Fibroblast of pulmonary artery (primary cell): ENCODE results near the gene RDX.
A peak's percentile ranks its signal among the peaks of the same experiment; 100 is the strongest.

ENCODE experiments used
- DNase-seq: peaks from one replicate; pipeline ENCODE4 v3.0.0-alpha.2; 2010; ENCODE audit warnings: low read depth
- H3K4me3 ChIP-seq: replicated peaks from 2 replicates; pipeline ENCODE4 v1.5.1; 2011; ENCODE audit warnings: low read depth, mild to moderate bottlenecking, control low read depth, low read length, moderate library complexity
- CTCF ChIP-seq: IDR thresholded peaks from 2 replicates; pipeline ENCODE4 v1.5.1; 2011; ENCODE audit warnings: mild to moderate bottlenecking, control low read depth, low read length, inconsistent platforms; ENCODE audit errors: missing control alignments

RDX gene

GRCh38 chr11:110148775-110149744 lies 147.4 kb downstream of the RDX start:
- H3K4me3 ChIP-seq, result no peak overlapping the region
- TF ChIP-seq CTCF, result no peak
- DNase-seq, result peak; percentile 91

- no peak overlapping the region for H3K4me3 ChIP-seq
- DNase-seq, result peak; percentile 95
- TF ChIP-seq CTCF, result no peak
These were observed 148.3 kb downstream of the RDX start for GRCh38 chr11:110147962-110148709.

- TF ChIP-seq CTCF, result no peak
- no peak for DNase-seq
- no peak overlapping the region for H3K4me3 ChIP-seq
These were observed 154.6 kb downstream of the RDX start for GRCh38 chr11:110141812-110142211.

- H3K4me3 ChIP-seq, result no peak overlapping the region
- no peak for TF ChIP-seq CTCF
- DNase-seq, result peak; percentile 43
These were observed 162.3 kb downstream of the RDX start for GRCh38 chr11:110134110-110134509.

GRCh38 chr11:110133160-110133559 lies 163.3 kb downstream of the RDX start:
- no peak for DNase-seq
- no peak for TF ChIP-seq CTCF
- no peak overlapping the region for H3K4me3 ChIP-seq

- H3K4me3 ChIP-seq, result no peak overlapping the region
- DNase-seq, result no peak
- TF ChIP-seq CTCF, result no peak
These were observed 164.9 kb downstream of the RDX start for GRCh38 chr11:110131386-110132123.
